Iris pigment epithelial cell (primary cell): ENCODE data around the gene NDUFS8.

Experiments used
- DNase-seq: peaks from one replicate; pipeline ENCODE4 v3.0.0-alpha.2; 2011; ENCODE audit warnings: low read depth

The NDUFS8 gene

GRCh38 chr11:68015467-68015866 is 15.0 kb upstream of the NDUFS8 start:
- no peak for DNase-seq

DNA sequence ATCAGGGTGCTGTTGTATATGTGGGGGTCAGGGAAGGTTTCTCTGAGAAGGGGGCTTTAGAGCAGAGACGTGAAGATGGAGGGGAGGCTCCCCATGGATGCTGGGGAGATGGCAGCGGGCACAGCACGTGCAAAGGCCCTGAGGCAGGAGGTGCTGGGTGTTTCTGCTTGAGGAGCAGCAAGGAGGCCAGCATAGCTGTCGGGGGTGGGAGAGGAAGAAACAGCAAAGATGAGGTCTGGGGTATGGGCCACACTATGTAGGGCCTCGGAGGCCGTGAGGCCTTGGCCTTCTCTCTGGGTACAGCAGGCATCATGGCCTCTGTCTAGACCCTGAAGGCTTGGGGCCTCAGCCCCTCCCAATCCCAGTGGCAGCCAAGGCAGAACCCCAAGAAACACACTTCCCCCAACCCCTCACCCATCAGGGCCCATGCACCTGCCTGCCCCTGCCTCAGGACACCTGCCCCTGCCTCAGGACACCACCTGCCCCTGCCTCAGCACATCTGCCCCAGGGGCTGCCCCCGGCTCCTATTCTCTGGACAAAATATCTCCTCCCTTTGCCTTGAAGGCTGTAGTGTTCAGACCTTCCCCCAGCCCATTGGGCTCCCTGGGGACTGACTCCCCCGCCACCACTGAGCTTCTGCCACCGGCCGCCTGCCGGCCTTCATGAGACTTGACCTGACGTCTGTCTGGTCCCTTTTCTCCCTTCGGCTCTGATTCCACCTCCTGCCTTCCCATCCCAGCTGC is 14.1 kb upstream of the NDUFS8 start:
- DNase-seq, result no peak

DNA sequence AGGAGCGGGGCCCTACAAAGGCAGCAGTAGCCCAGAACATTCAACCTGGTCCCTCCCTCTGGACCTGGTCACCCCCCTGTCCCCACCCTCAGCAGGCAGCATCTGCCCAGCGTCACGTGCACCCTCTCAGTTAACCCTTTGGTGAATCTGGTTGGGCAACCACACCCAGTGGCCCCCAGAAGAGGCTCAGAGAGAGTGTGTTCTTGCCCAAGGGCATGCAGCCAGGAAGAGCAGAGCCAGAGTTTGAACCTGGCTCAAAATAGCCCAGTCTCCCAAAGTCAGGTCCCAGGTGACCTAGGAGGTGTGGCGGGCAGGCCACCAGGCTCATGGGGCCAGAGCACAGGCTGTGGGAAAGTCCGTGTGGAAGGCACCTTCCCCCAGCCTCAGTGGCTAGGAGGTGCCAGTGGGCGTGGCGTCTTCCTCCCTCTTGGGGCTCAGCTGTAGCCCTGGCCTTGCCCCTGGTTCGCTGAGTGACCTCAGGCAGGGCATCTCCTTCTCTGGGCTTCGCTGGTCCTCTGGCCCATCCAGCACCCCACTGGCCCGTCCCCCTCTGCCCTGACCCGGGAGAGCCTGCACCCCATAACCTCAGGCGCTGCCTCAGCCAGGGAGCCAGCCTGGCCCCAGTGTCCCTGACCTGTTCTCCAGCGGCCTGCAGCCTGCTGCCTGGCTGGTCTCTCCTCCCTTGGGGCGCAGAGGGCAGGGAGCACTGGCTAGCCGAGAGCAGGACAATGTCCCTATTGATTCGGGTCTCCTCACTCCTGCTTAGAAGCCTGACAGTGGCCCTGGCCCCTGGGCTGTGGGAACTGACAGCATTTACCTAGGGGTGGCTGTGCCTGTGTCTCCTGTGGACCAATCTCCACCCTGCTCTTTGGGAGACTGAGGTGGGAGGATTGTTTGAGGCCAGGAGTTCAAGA is 13.3 kb upstream of the NDUFS8 start:
- DNase-seq, result no peak

DNA sequence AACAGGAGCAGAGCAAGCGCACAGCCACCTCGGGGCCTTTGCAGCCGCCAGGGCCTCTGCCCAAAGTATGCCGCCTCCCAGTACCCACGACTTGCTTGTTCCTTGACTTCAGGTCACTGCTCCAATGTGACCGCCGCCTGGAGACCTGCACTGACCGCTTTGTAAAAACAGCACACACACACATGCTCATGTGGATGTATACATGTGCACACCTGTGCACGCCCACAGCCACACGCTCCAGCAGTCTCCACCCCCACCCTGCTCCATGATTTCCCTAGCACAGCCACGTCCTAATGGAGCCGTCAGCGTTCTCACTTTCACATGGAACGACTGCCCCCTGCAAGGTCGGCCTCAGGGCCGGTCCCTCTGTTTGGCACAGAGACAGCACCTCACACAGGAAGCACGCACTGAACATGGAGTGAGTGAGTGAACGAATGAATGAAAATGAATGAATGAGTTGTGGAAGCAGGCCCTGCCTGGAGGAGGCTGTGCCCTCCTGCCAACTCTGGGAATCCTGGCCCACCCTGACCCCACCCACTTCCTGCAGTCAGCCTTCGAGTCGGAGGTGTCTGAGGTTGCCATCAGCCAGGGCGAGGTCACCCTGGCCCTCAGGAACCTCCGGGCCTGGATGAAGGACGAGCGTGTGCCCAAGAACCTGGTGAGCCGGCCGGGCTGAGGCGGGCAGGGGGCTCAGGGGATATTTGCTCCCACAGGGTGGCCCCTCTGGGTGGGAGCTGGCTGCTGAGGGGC is 12.3 kb upstream of the NDUFS8 start:
- DNase-seq, result no peak

DNA sequence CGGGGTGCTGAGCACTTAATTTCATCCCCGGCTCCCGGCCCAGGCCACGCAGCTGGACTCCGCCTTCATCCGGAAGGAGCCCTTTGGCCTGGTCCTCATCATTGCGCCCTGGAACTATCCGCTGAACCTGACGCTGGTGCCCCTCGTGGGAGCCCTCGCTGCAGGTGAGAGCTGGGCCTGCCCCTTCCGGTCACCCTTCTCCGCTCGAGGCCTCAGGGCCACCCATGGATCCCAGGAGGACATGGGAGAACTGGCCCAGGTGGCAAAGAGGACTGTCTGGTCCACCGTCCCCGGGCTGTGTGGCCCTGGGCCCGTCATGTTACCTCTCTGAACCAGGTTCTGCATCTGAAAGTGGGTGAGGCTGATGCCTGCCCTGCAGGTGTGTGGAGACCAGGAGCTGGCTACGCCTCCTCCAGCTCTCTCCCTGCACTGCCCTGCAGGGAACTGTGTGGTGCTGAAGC is 11.7 kb upstream of the NDUFS8 start:
- DNase-seq, result no peak

DNA sequence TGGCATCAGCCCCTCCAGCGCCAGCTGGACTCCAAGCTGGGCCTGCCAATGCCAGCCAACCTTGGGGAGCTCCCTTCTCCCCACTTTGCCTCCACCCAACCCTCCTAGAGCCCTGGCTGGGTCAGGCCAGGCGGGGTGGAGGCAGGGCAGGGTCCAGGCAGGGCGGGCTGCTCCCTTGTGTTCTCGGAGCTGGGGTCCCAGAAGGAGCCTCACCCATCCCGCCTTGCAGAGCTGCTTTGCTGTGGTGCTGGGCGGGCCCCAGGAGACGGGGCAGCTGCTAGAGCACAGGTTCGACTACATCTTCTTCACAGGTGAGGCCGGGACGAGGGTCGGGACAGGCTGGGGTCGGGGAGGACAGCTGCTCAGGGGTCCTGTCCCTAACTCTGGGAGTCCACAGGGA is 11.0 kb upstream of the NDUFS8 start:
- DNase-seq, result no peak

GRCh38 chr11:68020575-68020974 is 9.9 kb upstream of the NDUFS8 start:
- no peak for DNase-seq

GRCh38 chr11:68021167-68021787 is 9.2 kb upstream of the NDUFS8 start:
- no peak for DNase-seq

DNA sequence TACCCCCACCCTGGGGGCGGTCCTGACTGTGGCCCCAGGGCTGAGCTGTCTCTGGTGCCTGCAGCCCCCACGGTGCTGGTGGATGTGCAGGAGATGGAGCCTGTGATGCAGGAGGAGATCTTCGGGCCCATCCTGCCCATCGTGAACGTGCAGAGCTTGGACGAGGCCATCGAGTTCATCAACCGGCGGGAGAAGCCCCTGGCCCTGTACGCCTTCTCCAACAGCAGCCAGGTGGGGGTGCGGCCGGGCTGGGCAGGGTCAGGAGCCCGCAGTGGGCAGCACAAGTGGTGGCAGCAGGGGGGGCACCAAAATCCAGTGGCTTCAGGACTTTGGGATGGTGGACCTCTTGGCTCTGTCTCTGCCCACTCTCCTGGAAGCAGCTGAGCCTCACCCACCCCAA is 8.0 kb upstream of the NDUFS8 start:
- DNase-seq, result no peak

GRCh38 chr11:68024508-68024907 is 6.0 kb upstream of the NDUFS8 start:
- DNase-seq, result no peak

- DNase-seq, result no peak
Observed at GRCh38 chr11:68025047-68025446, 5.4 kb upstream of the NDUFS8 start.

DNA sequence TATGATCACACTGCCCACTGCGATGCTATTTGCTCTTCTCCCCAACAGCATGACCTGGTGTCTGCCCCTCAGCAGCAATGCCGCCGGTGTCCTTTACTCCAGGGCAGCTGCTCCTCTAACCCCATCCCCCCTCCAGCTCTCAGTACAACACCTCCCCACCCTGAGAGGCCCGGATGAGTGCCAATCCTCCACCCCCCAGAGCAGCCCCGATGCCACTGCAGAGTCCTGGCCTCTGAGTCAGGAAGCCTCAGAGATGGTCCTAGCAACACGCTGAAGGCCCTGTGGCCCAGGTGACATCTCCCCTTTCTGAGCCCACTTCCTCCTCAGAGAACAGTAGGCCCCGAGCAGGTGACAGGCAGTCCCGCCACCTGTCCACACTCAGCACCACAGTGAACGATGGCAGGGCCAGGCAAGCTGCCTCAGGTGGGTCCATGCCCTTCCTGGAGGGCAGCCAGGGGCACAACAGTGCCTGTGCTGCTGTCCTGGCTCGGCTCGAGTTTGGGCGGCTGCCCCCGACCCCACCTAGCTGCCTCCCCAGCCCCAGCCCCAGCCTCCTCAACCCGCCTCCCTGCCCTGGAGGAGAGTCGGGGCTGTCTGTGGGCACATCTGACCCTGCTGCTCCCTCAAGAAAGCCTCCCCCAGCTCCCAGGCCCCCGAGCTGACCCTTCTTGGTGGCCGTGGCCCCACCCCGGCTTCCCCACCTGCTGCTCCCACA is 3.9 kb upstream of the NDUFS8 start:
- DNase-seq, result no peak

DNA sequence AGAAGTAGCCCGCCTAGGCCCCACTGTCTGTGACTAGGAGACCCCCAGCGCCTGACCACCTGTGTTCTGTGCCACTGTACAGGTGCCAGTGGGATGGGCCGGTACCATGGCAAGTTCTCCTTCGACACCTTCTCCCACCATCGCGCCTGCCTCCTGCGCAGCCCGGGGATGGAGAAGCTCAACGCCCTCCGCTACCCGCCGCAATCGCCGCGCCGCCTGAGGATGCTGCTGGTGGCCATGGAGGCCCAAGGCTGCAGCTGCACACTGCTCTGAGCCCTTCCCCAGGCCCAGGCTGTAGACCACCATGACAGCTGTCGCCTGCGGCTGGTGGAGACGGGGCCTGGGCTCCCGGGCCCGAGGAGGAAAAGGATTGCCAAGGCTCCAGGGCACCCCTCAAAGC is 2.8 kb upstream of the NDUFS8 start:
- DNase-seq, result no peak

DNA sequence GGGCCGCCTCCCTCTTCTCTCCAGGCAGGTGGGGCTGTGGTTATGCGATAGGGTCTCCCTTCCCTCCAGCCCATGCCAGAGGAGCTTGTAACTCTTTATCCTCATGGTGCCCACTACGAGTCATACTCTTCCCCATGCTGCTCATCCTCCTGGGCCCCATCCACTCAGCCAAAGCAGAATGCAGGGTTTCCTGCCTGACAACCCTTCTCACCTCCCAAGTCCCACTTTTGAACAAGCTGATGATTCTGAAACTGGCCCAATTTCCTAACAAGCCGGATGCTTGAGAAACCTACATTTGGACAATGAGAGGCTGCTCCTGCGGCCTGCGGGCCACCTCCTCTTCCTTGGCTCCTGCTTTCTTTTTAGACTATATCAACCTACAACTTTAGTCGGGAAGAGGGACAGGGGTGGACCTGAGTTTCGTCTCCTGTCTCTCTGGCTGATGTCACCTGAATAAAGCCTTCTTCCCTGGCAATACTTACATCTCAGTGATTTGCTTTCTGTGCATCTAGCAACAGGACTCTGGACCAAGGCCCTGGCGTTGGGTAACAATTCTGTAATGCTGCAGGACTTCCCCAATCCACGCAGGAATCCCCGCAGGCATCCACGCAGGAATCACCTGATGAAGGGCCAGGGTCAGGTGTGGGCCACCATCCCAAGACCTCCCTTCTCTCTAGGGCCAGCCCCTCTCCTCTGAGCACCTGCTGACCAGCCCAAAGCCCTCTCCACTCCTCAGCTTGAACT is 1.5 kb upstream of the NDUFS8 start:
- DNase-seq, result no peak

DNA sequence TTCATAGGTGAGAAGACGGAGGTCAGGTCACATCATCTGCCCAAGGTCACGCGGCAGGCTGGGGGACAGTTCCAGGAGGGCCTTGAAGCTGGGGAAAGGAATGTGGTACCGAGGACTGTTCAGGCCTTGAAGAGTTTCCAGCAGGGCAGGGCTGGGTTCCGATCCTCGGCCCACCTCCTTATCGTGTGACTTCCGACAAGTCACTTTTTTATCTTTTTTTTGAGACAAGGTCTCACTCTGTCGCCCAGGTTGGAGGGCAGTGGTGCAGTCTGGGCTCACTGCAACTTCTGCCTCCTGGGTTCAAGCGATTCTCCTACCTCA is 623 bp downstream of the NDUFS8 start:
- no peak for DNase-seq

DNA sequence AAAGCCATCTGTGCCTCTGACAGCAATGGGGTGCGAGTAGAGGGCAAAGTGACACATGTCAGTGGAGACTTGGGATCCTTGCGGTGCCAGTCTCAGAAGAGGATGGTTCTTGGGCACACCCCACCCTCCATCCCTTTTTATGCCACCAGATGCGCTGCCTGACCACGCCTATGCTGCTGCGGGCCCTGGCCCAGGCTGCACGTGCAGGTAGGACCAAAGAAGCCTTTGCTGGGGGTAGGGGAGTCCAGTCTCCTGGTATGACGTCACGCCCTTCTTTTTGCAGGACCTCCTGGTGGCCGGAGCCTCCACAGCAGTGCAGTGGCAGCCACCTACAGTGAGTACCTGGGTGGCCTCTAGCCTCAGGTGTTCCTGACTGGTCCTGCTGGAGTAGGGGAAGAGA is 1.5 kb downstream of the NDUFS8 start:
- DNase-seq, result no peak

DNA sequence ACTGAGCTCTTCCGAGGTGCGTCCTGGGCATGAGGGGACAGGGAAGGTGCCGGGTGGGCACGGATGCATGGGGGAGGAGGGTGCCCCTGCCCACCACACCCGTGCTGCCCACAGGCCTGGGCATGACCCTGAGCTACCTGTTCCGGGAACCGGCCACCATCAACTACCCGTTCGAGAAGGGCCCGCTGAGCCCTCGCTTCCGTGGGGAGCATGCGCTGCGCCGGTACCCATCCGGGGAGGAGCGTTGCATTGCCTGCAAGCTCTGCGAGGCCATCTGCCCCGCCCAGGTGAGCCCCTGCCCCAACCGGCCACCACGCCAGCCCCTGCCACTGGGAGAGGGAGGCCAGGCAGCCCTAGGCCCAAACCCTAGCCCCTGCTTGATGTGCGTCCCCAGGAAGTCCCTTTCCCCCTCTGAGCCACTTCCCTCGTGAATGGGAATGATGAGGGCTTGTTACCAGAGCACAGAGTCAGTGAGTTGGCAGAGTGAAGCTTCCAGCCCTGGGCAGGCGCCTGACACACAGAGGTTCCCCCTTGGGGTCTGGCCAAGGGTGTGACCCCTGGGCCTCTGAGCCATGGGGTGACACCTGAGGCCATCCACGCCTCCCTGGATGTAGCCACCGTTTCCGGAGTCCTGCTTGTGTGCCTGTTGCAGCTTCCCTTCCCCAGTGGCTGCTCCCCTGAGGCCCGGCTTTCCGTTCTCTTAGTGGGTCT is 2.7 kb downstream of the NDUFS8 start:
- no peak for DNase-seq

GRCh38 chr11:68033708-68034045 is 3.2 kb downstream of the NDUFS8 start:
- DNase-seq, result no peak

DNA sequence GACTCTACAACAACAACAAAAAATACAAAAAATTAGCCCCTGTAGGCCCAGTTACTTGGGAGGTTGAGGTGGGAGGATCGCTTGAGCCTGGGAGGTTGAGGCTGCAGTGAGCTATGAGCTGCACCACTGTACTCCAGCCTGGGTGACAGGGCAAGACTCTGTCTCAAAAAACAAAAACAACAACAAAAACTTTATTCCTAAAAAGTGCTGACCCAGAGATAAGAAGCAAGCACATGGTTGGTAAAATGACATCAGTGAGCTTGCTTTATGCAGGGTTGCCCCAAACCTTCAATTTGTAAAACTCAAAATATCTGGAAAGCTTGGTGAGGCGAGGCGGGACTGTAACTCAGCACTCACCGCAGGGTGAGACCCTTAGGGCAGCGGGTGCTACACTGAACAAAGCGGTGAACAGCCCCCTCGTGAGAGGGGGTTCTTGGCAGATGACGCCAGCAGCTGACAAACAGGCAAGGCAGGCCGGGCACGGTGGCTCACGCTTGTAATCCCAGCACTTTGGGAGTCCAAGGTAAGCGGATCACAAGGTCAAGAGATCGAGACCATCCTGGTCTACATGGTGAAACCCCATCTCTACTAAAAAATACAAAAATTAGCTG is 4.9 kb downstream of the NDUFS8 start:
- DNase-seq, result no peak

GRCh38 chr11:68036141-68036716 is 5.7 kb downstream of the NDUFS8 start:
- no peak for DNase-seq
